Measurements from ENCODE around the gene ZNF629. TPM values are rescaled to one million over a fixed set of nuclear protein-coding genes. Genes with fewer than 3 reads are reported as not detected.

ZNF629 gene
- total and polyA plus RNA-seq, 3 donors from 2014 or later = 11.2 to 21.9 (median 19.4) TPM

DNA sequence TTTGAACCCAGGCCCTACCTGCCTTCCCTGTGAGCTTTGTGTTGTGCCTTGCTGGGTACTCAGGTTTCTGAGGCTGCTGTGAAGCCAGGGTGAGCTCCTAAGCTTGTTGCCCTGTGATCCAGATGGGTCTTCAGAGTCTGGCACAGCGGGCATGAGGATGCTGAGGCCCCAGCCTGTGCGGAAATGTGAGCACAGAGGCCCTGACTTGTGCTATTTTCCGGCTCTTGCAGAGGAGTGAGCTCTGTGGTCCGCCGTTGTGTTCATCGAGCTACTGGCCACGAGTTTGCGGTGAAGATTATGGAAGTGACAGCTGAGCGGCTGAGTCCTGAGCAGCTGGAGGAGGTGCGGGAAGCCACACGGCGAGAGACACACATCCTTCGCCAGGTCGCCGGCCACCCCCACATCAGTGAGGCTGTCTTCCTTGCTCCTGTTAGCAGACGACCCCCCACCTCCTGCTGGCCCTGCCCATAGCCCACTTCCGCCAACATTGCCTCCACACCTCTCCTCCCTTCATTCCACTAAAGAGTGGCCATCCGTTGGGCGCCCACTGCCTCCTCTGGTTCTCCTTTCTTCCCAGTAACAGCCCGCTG, 36.0 kb downstream of the ZNF629 start:
- DNase-seq = no peak
- Histone ChIP-seq H3K27ac (no peak overlapping the region), H3K4me3 (no peak overlapping the region), H3K9me3 (no peaks in the 10 kb centered on the region), H3K4me1 (peaks cover 5% of the 10 kb centered on the region), H3K27me3 (no peaks in the 10 kb centered on the region), H3K36me3 (ENCODE audit: low read depth, missing control alignments) (no peaks in the 10 kb centered on the region)
- 93% methylated on average over 19 to 20 of the region's 20 CpGs for WGBS, 2 donors
- intact Hi-C loops (cut with DNase I; ENCODE audit: low total_unique reads) = no loop called here
- no peak for TF ChIP-seq POLR2A (IDR thresholded peaks at IDR 0.05)
- TF ChIP-seq, protein P1, sequence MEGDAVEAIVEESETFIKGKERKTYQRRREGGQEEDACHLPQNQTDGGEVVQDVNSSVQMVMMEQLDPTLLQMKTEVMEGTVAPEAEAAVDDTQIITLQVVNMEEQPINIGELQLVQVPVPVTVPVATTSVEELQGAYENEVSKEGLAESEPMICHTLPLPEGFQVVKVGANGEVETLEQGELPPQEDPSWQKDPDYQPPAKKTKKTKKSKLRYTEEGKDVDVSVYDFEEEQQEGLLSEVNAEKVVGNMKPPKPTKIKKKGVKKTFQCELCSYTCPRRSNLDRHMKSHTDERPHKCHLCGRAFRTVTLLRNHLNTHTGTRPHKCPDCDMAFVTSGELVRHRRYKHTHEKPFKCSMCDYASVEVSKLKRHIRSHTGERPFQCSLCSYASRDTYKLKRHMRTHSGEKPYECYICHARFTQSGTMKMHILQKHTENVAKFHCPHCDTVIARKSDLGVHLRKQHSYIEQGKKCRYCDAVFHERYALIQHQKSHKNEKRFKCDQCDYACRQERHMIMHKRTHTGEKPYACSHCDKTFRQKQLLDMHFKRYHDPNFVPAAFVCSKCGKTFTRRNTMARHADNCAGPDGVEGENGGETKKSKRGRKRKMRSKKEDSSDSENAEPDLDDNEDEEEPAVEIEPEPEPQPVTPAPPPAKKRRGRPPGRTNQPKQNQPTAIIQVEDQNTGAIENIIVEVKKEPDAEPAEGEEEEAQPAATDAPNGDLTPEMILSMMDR (IDR thresholded peaks at IDR 0.05) = no peak

DNA sequence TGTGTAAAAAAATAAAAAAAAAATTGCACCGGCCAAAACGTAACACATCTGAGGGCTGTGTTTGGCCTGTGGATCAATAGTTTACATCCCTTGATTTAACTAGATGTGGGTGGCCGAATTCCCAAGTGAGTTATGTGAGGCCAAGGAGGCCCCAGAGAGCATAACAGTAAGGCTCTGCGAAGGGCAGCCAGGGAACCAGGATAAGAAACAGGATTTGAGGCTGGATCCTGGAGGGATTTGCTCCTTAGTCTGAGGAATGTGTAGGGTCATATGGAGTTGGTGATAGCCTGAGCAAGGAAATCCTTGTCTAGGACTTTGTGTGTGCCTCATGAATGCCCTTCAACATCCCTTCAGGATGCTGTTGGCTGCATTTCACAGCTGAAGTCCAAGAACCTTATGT, 36.8 kb downstream of the ZNF629 start:
- H3K27ac ChIP-seq = no peak overlapping the region
- no peak for DNase-seq
- intact Hi-C loops (cut with DNase I; ENCODE audit: low total_unique reads) = no loop called here
- H3K4me1 ChIP-seq = peaks cover 5% of the 10 kb centered on the region
- TF ChIP-seq, protein P1 (IDR thresholded peaks at IDR 0.05) = no peak
- TF ChIP-seq POLR2A (IDR thresholded peaks at IDR 0.05) = no peak
- H3K4me3 ChIP-seq = no peak overlapping the region
- H3K9me3 ChIP-seq = no peaks in the 10 kb centered on the region
- no peaks in the 10 kb centered on the region for H3K36me3 ChIP-seq (ENCODE audit: low read depth, missing control alignments)
- 78 to 86% methylated on average over 4 of the region's 4 CpGs for WGBS, 2 donors
- H3K27me3 ChIP-seq = no peaks in the 10 kb centered on the region

DNA sequence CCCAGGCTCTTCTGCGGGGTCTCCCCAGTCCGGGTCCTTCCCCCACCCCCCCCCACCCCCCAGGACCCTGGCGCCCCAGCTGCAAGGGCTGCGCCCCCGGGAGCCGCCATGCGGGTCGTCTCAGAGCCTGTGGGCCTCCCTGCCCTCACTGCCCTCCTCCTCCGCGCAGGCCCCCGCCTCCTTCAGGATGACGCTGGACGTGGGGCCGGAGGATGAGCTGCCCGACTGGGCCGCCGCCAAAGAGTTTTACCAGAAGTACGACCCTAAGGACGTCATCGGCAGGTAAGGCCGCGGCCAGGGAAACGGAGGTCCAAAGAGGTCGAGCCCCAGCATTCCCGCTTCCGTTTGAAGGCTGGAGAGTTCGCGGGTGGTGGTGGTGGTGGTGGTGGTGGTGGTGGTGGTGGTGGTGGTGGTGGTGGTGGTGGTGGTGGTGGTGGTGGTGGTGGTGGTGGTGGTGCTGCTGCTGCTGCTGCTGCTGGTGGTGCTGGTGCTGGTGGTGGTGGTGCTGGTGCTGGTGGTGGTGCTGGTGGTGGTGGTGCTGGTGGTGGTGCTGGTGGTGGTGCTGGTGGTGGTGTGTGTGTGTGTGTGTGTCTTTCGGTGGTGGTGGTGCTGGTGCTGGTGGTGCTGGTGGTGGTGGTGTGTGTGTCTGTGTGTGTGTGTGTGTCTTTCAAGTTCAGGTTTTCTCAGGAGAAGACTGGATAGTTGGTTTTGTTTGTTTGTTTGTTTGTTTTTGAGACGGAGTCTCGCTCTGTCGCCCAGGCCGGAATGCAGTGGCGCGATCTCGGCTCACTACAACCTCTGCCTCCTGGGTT, 38.2 kb downstream of the ZNF629 start:
- no peak for DNase-seq
- intact Hi-C loops (cut with DNase I; ENCODE audit: low total_unique reads) = no loop called here

DNA sequence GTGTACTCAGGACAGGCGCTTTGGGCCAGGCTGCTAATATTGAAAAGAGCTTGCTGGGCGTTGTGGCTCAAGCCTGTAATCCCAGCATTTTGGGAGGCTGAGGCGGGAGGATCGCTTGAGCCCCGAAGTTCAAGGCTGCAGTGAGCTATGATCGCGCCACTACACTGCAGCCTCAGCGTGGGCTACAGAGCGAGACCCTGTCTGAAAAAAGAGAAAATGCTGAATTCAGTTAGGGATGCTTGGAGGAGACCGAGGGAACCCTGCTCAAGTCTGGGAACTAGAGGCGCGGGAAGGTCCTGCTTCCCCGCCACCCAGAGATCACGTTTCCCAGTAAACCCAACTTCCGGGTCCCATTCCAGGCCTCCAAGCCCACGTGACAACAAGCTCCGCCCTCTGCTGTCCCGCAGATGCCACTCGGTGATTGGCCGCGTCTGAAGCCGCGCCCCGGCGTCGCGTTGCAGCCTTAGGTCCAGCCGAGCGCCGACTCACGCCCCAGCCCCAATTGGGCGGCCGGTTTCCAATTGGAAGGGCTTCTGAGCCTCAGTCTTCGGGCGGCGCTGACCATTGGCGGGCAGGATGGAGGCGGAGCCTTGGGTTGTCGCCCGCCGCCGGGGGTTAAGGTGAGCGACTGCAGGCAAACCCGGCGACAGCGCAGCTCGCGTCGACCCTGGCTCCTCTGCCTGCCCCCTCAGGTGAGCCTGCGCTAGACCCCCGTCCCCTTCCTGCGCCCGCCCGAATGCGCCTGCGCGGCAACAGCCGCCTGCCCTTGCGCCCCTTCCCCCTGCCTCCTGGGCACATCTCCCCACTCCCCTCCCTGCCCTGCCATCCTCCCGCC, 39.0 kb downstream of the ZNF629 start, which contains the start of gene PHKG2:
PHKG2 (plus strand) TSS at position 627 of the 835 bp plus-strand sequence. CDS start 396 bp downstream, outside the sequence.
- no peaks in the 10 kb centered on the region for H3K36me3 ChIP-seq (ENCODE audit: low read depth, missing control alignments)

More for the DNA sequence above, 38.2 kb downstream of the ZNF629 start:
- H3K4me3 ChIP-seq = peak overlapping the region; percentile 70 to 92
- H3K9me3 ChIP-seq = no peaks in the 10 kb centered on the region
- no peaks in the 10 kb centered on the region for H3K27me3 ChIP-seq
- peak overlapping the region; percentile 9 to 73 for H3K27ac ChIP-seq
- no peaks in the 10 kb centered on the region for H3K36me3 ChIP-seq (ENCODE audit: low read depth, missing control alignments)
- WGBS, 2 donors = 12 to 30% methylated on average over 14 to 28 of the region's 36 CpGs
- H3K4me1 ChIP-seq = peaks cover 5% of the 10 kb centered on the region
- TF ChIP-seq, protein P1 (IDR thresholded peaks at IDR 0.05) = no peak
- no peak for TF ChIP-seq POLR2A (IDR thresholded peaks at IDR 0.05)

DNA sequence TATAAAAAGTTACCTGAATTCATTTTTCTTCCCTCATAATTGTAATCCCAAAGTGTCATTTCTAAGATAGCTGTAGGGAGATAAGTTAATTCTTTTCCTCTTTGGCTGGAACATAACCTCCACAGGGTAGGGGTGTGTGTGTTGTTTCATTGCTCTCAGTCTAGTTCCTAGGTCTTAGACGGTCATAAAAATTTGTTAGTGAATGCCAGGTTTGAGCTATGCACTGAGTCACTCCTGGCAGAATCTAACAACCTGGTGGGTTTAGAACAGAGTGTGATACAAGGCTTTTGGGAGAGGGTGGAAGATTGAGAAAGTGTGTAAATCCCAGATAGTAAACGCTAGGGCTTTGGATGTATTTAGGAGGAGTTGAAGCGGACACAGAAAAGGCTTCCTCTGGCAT, 39.7 kb downstream of the ZNF629 start:
- WGBS, 2 donors = 10 to 31% methylated on average over 3 of the region's 3 CpGs

More for the DNA sequence above, 39.0 kb downstream of the ZNF629 start, which contains the start of gene PHKG2:
- TF ChIP-seq POLR2A (IDR thresholded peaks at IDR 0.05) = no peak
- Histone ChIP-seq H3K4me1 (peaks cover 5% of the 10 kb centered on the region), H3K9me3 (no peaks in the 10 kb centered on the region), H3K27me3 (no peaks in the 10 kb centered on the region), H3K27ac (peak within 1 kb of the TSS; percentile 72 to 73), H3K4me3 (peak within 1 kb of the TSS; percentile 70 to 92)
- intact Hi-C loops (cut with DNase I; ENCODE audit: low total_unique reads) = no loop called here
- WGBS, 2 donors = 1% methylated on average over 25 to 59 of the region's 60 CpGs
- DNase-seq = peak; percentile 100

More for the DNA sequence above, 39.7 kb downstream of the ZNF629 start:
- H3K4me3 ChIP-seq = peak overlapping the region; percentile 70 to 92
- intact Hi-C loops (cut with DNase I; ENCODE audit: low total_unique reads) = no loop called here
- H3K4me1 ChIP-seq = peaks cover 5% of the 10 kb centered on the region
- no peaks in the 10 kb centered on the region for H3K36me3 ChIP-seq (ENCODE audit: low read depth, missing control alignments)
- H3K9me3 ChIP-seq = no peaks in the 10 kb centered on the region
- DNase-seq = no peak
- no peak for TF ChIP-seq POLR2A (IDR thresholded peaks at IDR 0.05)
- TF ChIP-seq, protein P1 (IDR thresholded peaks at IDR 0.05) = no peak
- H3K27me3 ChIP-seq = no peaks in the 10 kb centered on the region
- peak overlapping the region; percentile 72 to 73 for H3K27ac ChIP-seq
